Mesenchymal stem cell (in vitro differentiated cells and primary cell): ENCODE results near the gene TRIM6.
"Not testable (repeated sequence)": the region's sequence is repeated elsewhere in the genome, so short reads cannot be mapped to it uniquely, and the experiment has no call there.

Source experiments
- DNase-seq: peaks from one replicate; pipeline ENCODE4 v3.0.0-alpha.2; 2013
- H2AFZ ChIP-seq: one replicate; pipeline ENCODE4 v1.6.1; 2013; ENCODE audit warnings: low read depth, mild to moderate bottlenecking, control low read depth, inconsistent platforms, low read length, moderate library complexity
- H2AK5ac ChIP-seq: 2 replicates; pipeline ENCODE4 v1.6.1; 2013; ENCODE audit warnings: low read length, moderate library complexity, mild to moderate bottlenecking, inconsistent platforms; ENCODE audit not compliant: severe bottlenecking
- H2BK120ac ChIP-seq: one replicate; pipeline ENCODE4 v1.6.1; 2013; ENCODE audit warnings: low read depth, mild to moderate bottlenecking, inconsistent platforms, low read length, moderate library complexity
- H2BK12ac ChIP-seq, 2 experiments: one replicate each; pipeline ENCODE4 v1.6.1; 2013; ENCODE audit warnings: inconsistent platforms in 2 of 2, low read length in 2 of 2, mild to moderate bottlenecking in 2 of 2, moderate library complexity in 2 of 2, control low read depth in 1 of 2
- H2BK15ac ChIP-seq: one replicate; pipeline ENCODE4 v1.6.1; 2013; ENCODE audit warnings: mild to moderate bottlenecking, low read depth, inconsistent platforms; ENCODE audit not compliant: poor library complexity, severe bottlenecking
- H2BK5ac ChIP-seq: 2 replicates; pipeline ENCODE4 v1.6.1; 2013; ENCODE audit warnings: low read depth, mild to moderate bottlenecking, low read length, control low read depth, inconsistent platforms; ENCODE audit not compliant: poor library complexity, severe bottlenecking
- H3K14ac ChIP-seq, 2 experiments: one replicate each; pipeline ENCODE4 v1.6.1; 2013; ENCODE audit warnings: inconsistent platforms in 2 of 2, low read length in 2 of 2, control low read depth in 1 of 2, mild to moderate bottlenecking in 1 of 2, moderate library complexity in 1 of 2
- H3K18ac ChIP-seq, 2 experiments: one replicate each; pipeline ENCODE4 v1.6.1; 2013; ENCODE audit warnings: inconsistent platforms in 2 of 2, low read length in 2 of 2, control low read depth in 1 of 2, low read depth in 1 of 2, mild to moderate bottlenecking in 1 of 2
- H3K23ac ChIP-seq, 2 experiments: one replicate each; pipeline ENCODE4 v1.6.1; 2013; ENCODE audit warnings: inconsistent platforms in 2 of 2, low read length in 2 of 2, mild to moderate bottlenecking in 2 of 2, moderate library complexity in 2 of 2, control low read depth in 1 of 2
- H3K27ac ChIP-seq: 2 replicates; pipeline ENCODE4 v1.5.1; 2013; ENCODE audit warnings: mild to moderate bottlenecking, moderate library complexity, low read length, control low read depth, inconsistent platforms; ENCODE audit not compliant: poor library complexity, severe bottlenecking
- H3K27me3 ChIP-seq, 2 experiments: 2 replicates each; pipeline versions ENCODE4 v1.6.1 to v1.7.0; 2013; ENCODE audit warnings: low read length in 2 of 2, mild to moderate bottlenecking in 2 of 2, moderate library complexity in 2 of 2, control low read depth in 1 of 2, inconsistent platforms in 1 of 2; ENCODE audit not compliant: control insufficient read depth in 1 of 2, insufficient read depth in 1 of 2
- H3K36me3 ChIP-seq, 2 experiments: 2 replicates each; pipeline versions ENCODE4 v1.6.1 to v1.7.0; 2013; ENCODE audit warnings: low read length in 2 of 2, control low read depth in 1 of 2, inconsistent platforms in 1 of 2, low read depth in 1 of 2, mild to moderate bottlenecking in 1 of 2; ENCODE audit not compliant: insufficient read depth in 2 of 2, control insufficient read depth in 1 of 2
- H3K4ac ChIP-seq, 2 experiments: one replicate each; pipeline ENCODE4 v1.6.1; 2013; ENCODE audit warnings: inconsistent platforms in 2 of 2, low read length in 2 of 2, mild to moderate bottlenecking in 2 of 2, moderate library complexity in 2 of 2, control low read depth in 1 of 2, low read depth in 1 of 2
- H3K4me1 ChIP-seq: 2 replicates; pipeline ENCODE4 v1.6.1; 2013; ENCODE audit warnings: low read depth, low read length, control low read depth; ENCODE audit not compliant: control insufficient read depth, insufficient read depth
- H3K4me2 ChIP-seq: 2 replicates; pipeline ENCODE4 v1.6.1; 2013; ENCODE audit warnings: low read length, mild to moderate bottlenecking, inconsistent platforms; ENCODE audit not compliant: poor library complexity, severe bottlenecking
- H3K4me3 ChIP-seq, 2 experiments: 2 replicates each; pipeline versions ENCODE4 v1.5.1 to v1.7.0; 2013; ENCODE audit warnings: low read length in 2 of 2, mild to moderate bottlenecking in 2 of 2, control low read depth in 1 of 2, low read depth in 1 of 2; ENCODE audit not compliant: insufficient read depth in 1 of 2
- H3K79me1 ChIP-seq: replicated peaks from 2 replicates; pipeline ENCODE4 v1.6.1; 2013; ENCODE audit warnings: mild to moderate bottlenecking, control low read depth, low read length, inconsistent platforms; ENCODE audit not compliant: poor library complexity, severe bottlenecking
- H3K9ac ChIP-seq: 2 replicates; pipeline ENCODE4 v1.7.0; 2013; ENCODE audit warnings: mild to moderate bottlenecking, low read length, moderate library complexity
- H3K9me3 ChIP-seq: 2 replicates; pipeline ENCODE4 v1.7.0; 2013; ENCODE audit warnings: mild to moderate bottlenecking, low read length; ENCODE audit not compliant: control insufficient read depth
- H4K8ac ChIP-seq: one replicate; pipeline ENCODE4 v1.6.1; 2013; ENCODE audit warnings: inconsistent platforms, mild to moderate bottlenecking, low read length, moderate library complexity
- H4K91ac ChIP-seq: one replicate; pipeline ENCODE4 v1.6.1; 2013; ENCODE audit warnings: mild to moderate bottlenecking, low read length, inconsistent platforms
- WGBS: methylation state at CpG from one replicate; pipeline ENCODE4 v1.1.7; 2013; ENCODE audit warnings: mixed read lengths; 5-methylcytosine and 5-hydroxymethylcytosine counted together

The TRIM6 gene

GRCh38 chr11:5580577-5580976 is 15.9 kb upstream of the TRIM6 start, which contains the start of gene OR52B6:
Gene OR52B6, plus strand, starts transcription at chr11:5580877. Its CDS starts 0 bp downstream, at chr11:5580877.
- H2AK5ac ChIP-seq: no peak within 1 kb of the TSS
- WGBS: 89% methylated on average over 8 of the region's 8 CpGs

GRCh38 chr11:5581014-5581413 is 15.4 kb upstream of the TRIM6 start:
- 99% methylated on average over 4 of the region's 4 CpGs for WGBS
- H4K91ac ChIP-seq: no peak overlapping the region
- no peak overlapping the region for H3K27ac ChIP-seq
- DNase-seq: no peak
- H3K27me3 ChIP-seq: peaks cover 0 to 12% of the 10 kb centered on the region in 2 experiments
- H3K4me1 ChIP-seq: no peaks in the 10 kb centered on the region
- H2BK120ac ChIP-seq: no peak overlapping the region
- no peak overlapping the region for H2AK5ac ChIP-seq
- no peak overlapping the region for H3K4ac ChIP-seq
- no peak overlapping the region for H2AFZ ChIP-seq
- no peaks in the 10 kb centered on the region for H3K79me1 ChIP-seq
- no peak overlapping the region for H3K9ac ChIP-seq
- H2BK12ac ChIP-seq: no peak overlapping the region
- H3K9me3 ChIP-seq: no peaks in the 10 kb centered on the region
- H3K14ac ChIP-seq: no peak overlapping the region
- no peak overlapping the region for H2BK15ac ChIP-seq
- no peak overlapping the region for H3K18ac ChIP-seq
- H4K8ac ChIP-seq: no peak overlapping the region
- H3K4me3 ChIP-seq: no peak overlapping the region
- H3K4me2 ChIP-seq: no peak overlapping the region
- H2BK5ac ChIP-seq: no peak overlapping the region
- H3K36me3 ChIP-seq: no peaks in the 10 kb centered on the region
- H3K23ac ChIP-seq: no peak overlapping the region

More at GRCh38 chr11:5580577-5580976, 15.9 kb upstream of the TRIM6 start, which contains the start of gene OR52B6:
- no peak within 1 kb of the TSS for H2BK5ac ChIP-seq
- no peak within 1 kb of the TSS for H4K8ac ChIP-seq
- H2BK15ac ChIP-seq: no peak within 1 kb of the TSS
- H4K91ac ChIP-seq: no peak within 1 kb of the TSS
- H3K23ac ChIP-seq: no peak within 1 kb of the TSS
- H3K4ac ChIP-seq: no peak within 1 kb of the TSS
- no peak within 1 kb of the TSS for H3K9ac ChIP-seq
- no peak within 1 kb of the TSS for H3K18ac ChIP-seq
- no peak within 1 kb of the TSS for H2BK120ac ChIP-seq
- H3K36me3 ChIP-seq: no peaks in the 10 kb centered on the region
- H3K14ac ChIP-seq: no peak within 1 kb of the TSS
- no peak within 1 kb of the TSS for H3K4me2 ChIP-seq
- no peaks in the 10 kb centered on the region for H3K79me1 ChIP-seq
- H3K4me1 ChIP-seq: no peaks in the 10 kb centered on the region
- H2BK12ac ChIP-seq: no peak within 1 kb of the TSS
- H3K4me3 ChIP-seq: no peak within 1 kb of the TSS
- H3K9me3 ChIP-seq: no peaks in the 10 kb centered on the region
- no peak for DNase-seq
- no peak within 1 kb of the TSS for H3K27ac ChIP-seq
- H3K27me3 ChIP-seq: peaks cover 0 to 12% of the 10 kb centered on the region in 2 experiments
- H2AFZ ChIP-seq: no peak within 1 kb of the TSS

GRCh38 chr11:5584458-5584857 is 12.0 kb upstream of the TRIM6 start:
- not testable (repeated sequence) for H3K18ac ChIP-seq, H2BK12ac ChIP-seq, H3K9me3 ChIP-seq, H2AK5ac ChIP-seq, H3K27ac ChIP-seq, H3K9ac ChIP-seq, H2BK120ac ChIP-seq, H2BK15ac ChIP-seq, H4K91ac ChIP-seq, H3K14ac ChIP-seq, H4K8ac ChIP-seq, H3K27me3 ChIP-seq, H2AFZ ChIP-seq, H3K4me2 ChIP-seq, DNase-seq, H3K36me3 ChIP-seq, H2BK5ac ChIP-seq, H3K23ac ChIP-seq, H3K4me1 ChIP-seq, H3K79me1 ChIP-seq, H3K4me3 ChIP-seq, H3K4ac ChIP-seq
- WGBS: over 99% methylated on average over 2 of the region's 5 CpGs

DNA sequence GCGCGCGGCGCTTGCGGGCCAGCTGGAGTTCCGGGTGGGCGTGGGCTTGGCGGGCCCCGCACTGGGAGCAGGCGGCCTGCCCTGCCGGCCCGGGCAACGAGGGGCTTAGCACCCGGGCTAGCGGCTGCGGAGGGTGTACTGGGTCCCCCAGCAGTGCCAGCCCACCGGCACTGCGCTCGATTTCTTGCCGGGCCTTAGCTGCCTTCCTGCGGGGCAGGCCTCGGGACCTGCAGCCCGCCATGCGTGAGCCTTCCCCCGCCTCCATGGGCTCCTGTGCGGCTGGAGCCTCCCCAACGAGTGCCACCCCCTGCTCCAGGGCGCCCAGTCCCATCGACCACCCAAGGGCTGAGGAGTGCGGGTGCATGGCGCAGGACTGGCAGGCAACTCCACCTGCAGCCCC is 6.5 kb upstream of the TRIM6 start:
- H3K4me1 ChIP-seq, H3K23ac ChIP-seq, H3K79me1 ChIP-seq, H3K9ac ChIP-seq, H2AFZ ChIP-seq, H4K8ac ChIP-seq, H3K4me3 ChIP-seq, H3K4ac ChIP-seq, H2BK12ac ChIP-seq, DNase-seq, H2BK5ac ChIP-seq, H3K18ac ChIP-seq, H3K27me3 ChIP-seq, H2BK120ac ChIP-seq, H3K14ac ChIP-seq, H3K36me3 ChIP-seq, H3K9me3 ChIP-seq, H2BK15ac ChIP-seq, H3K4me2 ChIP-seq, H2AK5ac ChIP-seq, H3K27ac ChIP-seq, H4K91ac ChIP-seq: not testable (repeated sequence)
- 97% methylated on average over 30 of the region's 31 CpGs for WGBS
